A549 (cell line): ENCODE data around the gene SLC6A20. TPM values are rescaled to one million over a fixed set of nuclear protein-coding genes. Genes with fewer than 3 reads are reported as not detected.

Experiments
- ATAC-seq, 2 experiments: fragments of 200-7000 bp in 1 of 2; fragments of >200 bp in 1 of 2; cut with Nextera tagmentation in 1 of 2; cut with Tn5 transposase in 1 of 2; 3 replicates each; pipeline versions ENCODE4 v1.8.0 to v1.9.1; 2018 to 2020; ENCODE audit warnings: mild to moderate bottlenecking in 1 of 2, moderate library complexity in 1 of 2
- CTCF ChIA-PET: fragments of 300-600 bp; sonication (Branson Sonifier 250); formaldehyde crosslinking; extraction: SDS; loops from one replicate; lab custom pipeline; 2021; ENCODE audit warnings: antibody characterized with exemption, inconsistent platforms; lab: Yijun Ruan, JAX
- POLR2A ChIA-PET: fragments of 350-600 bp; formaldehyde crosslinking; extraction: SDS; loops from one replicate; lab custom pipeline; 2021; ENCODE audit warnings: antibody characterized with exemption, inconsistent platforms; lab: Yijun Ruan, JAX
- DNase-seq, 2 experiments: peaks; one replicate each; pipeline versions ENCODE4 v3.0.0 to v3.0.0-alpha.2; 2011 to 2016; ENCODE audit warnings: low read depth in 1 of 2, low spot score in 1 of 2
- FAIRE-seq: peaks from 2 replicates; lab custom pipeline; 2011; peaks lifted over from hg19 to GRCh38; lab: Jason Lieb, UNC
- H3K27ac ChIP-seq, 2 experiments: fragments of >200 bp; sonication (Bioruptor Twin); formaldehyde crosslinking; 3 replicates each; pipeline ENCODE4 v1.5.1; 2016 to 2017
- H3K4me1 ChIP-seq: fragments of >200 bp; sonication (Bioruptor Twin); formaldehyde crosslinking; 3 replicates; pipeline ENCODE4 v1.6.1; 2016
- H3K4me2 ChIP-seq: fragments of >200 bp; sonication (Bioruptor Twin); formaldehyde crosslinking; 3 replicates; pipeline ENCODE4 v1.6.1; 2016
- H3K4me3 ChIP-seq: fragments of >200 bp; sonication (Bioruptor Twin); formaldehyde crosslinking; 3 replicates; pipeline ENCODE4 v1.5.1; 2016
- H3K9me3 ChIP-seq: fragments of >200 bp; sonication (Bioruptor Twin); formaldehyde crosslinking; 3 replicates; pipeline ENCODE4 v1.6.1; 2016
- BHLHE40 ChIP-seq: IDR thresholded peaks from 2 replicates; pipeline ENCODE4 v1.6.1; 2012; ENCODE audit warnings: low read depth, low read length, inconsistent platforms
- CBX2 ChIP-seq: fragments of 200-600 bp; sonication (generic); IDR thresholded peaks from 2 replicates; pipeline ENCODE4 v1.6.1; 2016; ENCODE audit warnings: low read depth, mild to moderate bottlenecking, borderline replicate concordance
- CHD4 ChIP-seq: fragments of 200-600 bp; sonication (generic); IDR thresholded peaks from 2 replicates; pipeline ENCODE4 v1.6.1; 2016; ENCODE audit warnings: antibody characterized with exemption, mild to moderate bottlenecking, borderline replicate concordance
- EHF ChIP-seq: fragments of 250-450 bp; sonication (Bioruptor Pico); IDR thresholded peaks from 2 replicates; pipeline ENCODE4 v1.5.0; 2020; ENCODE audit warnings: mild to moderate bottlenecking
- ELK1 ChIP-seq: fragments of 150-350 bp; IDR thresholded peaks from 2 replicates; pipeline ENCODE4 v1.6.1; 2014; ENCODE audit warnings: low read depth, mild to moderate bottlenecking, low read length
- HOXA7 ChIP-seq: fragments of 250-450 bp; sonication (Bioruptor Pico); IDR thresholded peaks from 2 replicates; pipeline ENCODE4 v1.5.0; 2020; ENCODE audit warnings: mild to moderate bottlenecking, moderate library complexity
- HOXB5 ChIP-seq: fragments of 250-450 bp; sonication (Bioruptor Pico); IDR thresholded peaks from 2 replicates; pipeline ENCODE4 v1.5.0; 2020; ENCODE audit warnings: mild to moderate bottlenecking, moderate library complexity
- JUN ChIP-seq, 2 experiments: fragments of >200 bp; sonication (Bioruptor Twin); formaldehyde crosslinking; IDR thresholded peaks; 2 replicates in 1 of 2; 3 replicates in 1 of 2; pipeline ENCODE4 v1.6.1; 2016 to 2017
- MAZ ChIP-seq: fragments of 150-350 bp; IDR thresholded peaks from 2 replicates; pipeline ENCODE4 v1.6.1; 2014; ENCODE audit warnings: antibody characterized with exemption, low read depth, low read length, borderline replicate concordance
- MYC ChIP-seq: IDR thresholded peaks from 2 replicates; pipeline ENCODE4 v1.6.1; 2012; ENCODE audit warnings: mild to moderate bottlenecking, inconsistent platforms, low read length, improper control_type of control experiment, borderline replicate concordance
- PHF8 ChIP-seq: fragments of 200-600 bp; sonication (generic); IDR thresholded peaks from 2 replicates; pipeline ENCODE4 v1.6.1; 2016; ENCODE audit warnings: low read depth, mild to moderate bottlenecking, antibody characterized with exemption, moderate library complexity, borderline replicate concordance
- RAD21 ChIP-seq, 2 experiments: fragments of >200 bp in 1 of 2; sonication (Bioruptor Twin) in 1 of 2; formaldehyde crosslinking in 1 of 2; IDR thresholded peaks in 1 of 2; conservative IDR thresholded peaks in 1 of 2; 2 replicates in 1 of 2; 3 replicates in 1 of 2; pipeline ENCODE4 v1.6.1; 2012 to 2018; ENCODE audit warnings: inconsistent platforms in 1 of 2
- SMC3 ChIP-seq: fragments of >200 bp; sonication (Bioruptor Twin); formaldehyde crosslinking; IDR thresholded peaks from 3 replicates; pipeline ENCODE4 v1.6.1; 2018; ENCODE audit warnings: inconsistent platforms
- TFCP2L1 ChIP-seq: fragments of 250-450 bp; sonication (Bioruptor Pico); IDR thresholded peaks from 2 replicates; pipeline ENCODE4 v1.5.0; 2021; ENCODE audit warnings: mild to moderate bottlenecking
- TP53 ChIP-seq: fragments of 250-450 bp; sonication (Bioruptor Pico); IDR thresholded peaks from 2 replicates; pipeline ENCODE4 v1.5.0; 2021; ENCODE audit warnings: mild to moderate bottlenecking, moderate library complexity
- ZC3H11A ChIP-seq: fragments of 450-650 bp; IDR thresholded peaks from 2 replicates; pipeline ENCODE4 v1.6.1; 2014; ENCODE audit warnings: antibody characterized with exemption, mild to moderate bottlenecking
- ZFP36 ChIP-seq: fragments of 450-650 bp; IDR thresholded peaks from 2 replicates; pipeline ENCODE4 v1.6.1; 2014; ENCODE audit warnings: borderline replicate concordance; ENCODE audit not compliant: partially characterized antibody
- ZNF302 ChIP-seq: fragments of 250-450 bp; sonication (Bioruptor Pico); IDR thresholded peaks from 2 replicates; pipeline ENCODE4 v1.9.0; 2021; ENCODE audit warnings: inconsistent platforms, mild to moderate bottlenecking, moderate library complexity
- ZSCAN20 ChIP-seq: fragments of 250-450 bp; sonication (Bioruptor Pico); IDR thresholded peaks from 2 replicates; pipeline ENCODE4 v1.8.0; 2022; ENCODE audit warnings: mild to moderate bottlenecking, moderate library complexity
- WGBS: methylation state at CpG from one replicate; pipeline ENCODE4 v1.1.6; 2017; ENCODE audit errors: missing lambda C conversion rate; 5-methylcytosine and 5-hydroxymethylcytosine counted together
- polyA plus RNA-seq, 4 experiments: library from polyadenylated mRNA; depleted of rRNA in 3 of 4; stranded (reverse); fragments of >200 nt; fragmentation: RNase III in 1 of 4; extraction: RNeasy Plus Mini Kit Qiagen cat#74134 plus additional on column Dnase treatment in 1 of 4; gene quantifications; 2 replicates in 3 of 4; 3 replicates in 1 of 4; pipeline ENCODE4 v1.2.3, GENCODE V29; 2011 to 2017
- TF ChIP-seq, protein P1 (sequence below): fragments of >200 bp; sonication (Bioruptor Twin); formaldehyde crosslinking; IDR thresholded peaks from 3 replicates; pipeline ENCODE4 v1.6.1; 2016
- TF ChIP-seq, protein P2 (sequence below): fragments of >200 bp; sonication (Bioruptor Twin); formaldehyde crosslinking; IDR thresholded peaks from 2 replicates; pipeline ENCODE4 v1.6.1; 2016
- TF ChIP-seq, protein P3 (sequence below): fragments of 450-650 bp; IDR thresholded peaks from 2 replicates; pipeline ENCODE4 v1.6.1; 2014; ENCODE audit warnings: antibody characterized with exemption
- TF ChIP-seq, protein P4 (sequence below): fragments of >200 bp; sonication (Bioruptor Twin); formaldehyde crosslinking; IDR thresholded peaks from 3 replicates; pipeline ENCODE4 v1.5.1; 2016
- TF ChIP-seq, protein P5 (sequence below): fragments of 200-600 bp; sonication (generic); IDR thresholded peaks from 2 replicates; pipeline ENCODE4 v1.6.1; 2016; ENCODE audit warnings: antibody characterized with exemption, mild to moderate bottlenecking, moderate library complexity

Gene SLC6A20
- polyA plus RNA-seq, 2 of the 4 experiments (the other 2 are of a cell fraction), result not detected

- DNase-seq (no peak), ATAC-seq (no peak), FAIRE-seq (no peak)
- 0 out of 3 replicates have a peak, but pooled peaks cover 2% of the 10 kb centered on the region for H3K9me3 ChIP-seq
- POLR2A ChIA-PET, result no interaction called here
- no peak overlapping the region for H3K27ac ChIP-seq
- 86% methylated on average over 1 of the region's 1 CpG for WGBS
- TF ChIP-seq PHF8, result no peak
- TF ChIP-seq, protein P1, sequence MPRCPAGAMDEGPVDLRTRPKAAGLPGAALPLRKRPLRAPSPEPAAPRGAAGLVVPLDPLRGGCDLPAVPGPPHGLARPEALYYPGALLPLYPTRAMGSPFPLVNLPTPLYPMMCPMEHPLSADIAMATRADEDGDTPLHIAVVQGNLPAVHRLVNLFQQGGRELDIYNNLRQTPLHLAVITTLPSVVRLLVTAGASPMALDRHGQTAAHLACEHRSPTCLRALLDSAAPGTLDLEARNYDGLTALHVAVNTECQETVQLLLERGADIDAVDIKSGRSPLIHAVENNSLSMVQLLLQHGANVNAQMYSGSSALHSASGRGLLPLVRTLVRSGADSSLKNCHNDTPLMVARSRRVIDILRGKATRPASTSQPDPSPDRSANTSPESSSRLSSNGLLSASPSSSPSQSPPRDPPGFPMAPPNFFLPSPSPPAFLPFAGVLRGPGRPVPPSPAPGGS, result no peak
- TF ChIP-seq, protein P2, sequence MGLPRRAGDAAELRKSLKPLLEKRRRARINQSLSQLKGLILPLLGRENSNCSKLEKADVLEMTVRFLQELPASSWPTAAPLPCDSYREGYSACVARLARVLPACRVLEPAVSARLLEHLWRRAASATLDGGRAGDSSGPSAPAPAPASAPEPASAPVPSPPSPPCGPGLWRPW, result no peak
- TF ChIP-seq SMC3, result no peak
- TF ChIP-seq MAZ, result no peak
- TF ChIP-seq, protein P3, sequence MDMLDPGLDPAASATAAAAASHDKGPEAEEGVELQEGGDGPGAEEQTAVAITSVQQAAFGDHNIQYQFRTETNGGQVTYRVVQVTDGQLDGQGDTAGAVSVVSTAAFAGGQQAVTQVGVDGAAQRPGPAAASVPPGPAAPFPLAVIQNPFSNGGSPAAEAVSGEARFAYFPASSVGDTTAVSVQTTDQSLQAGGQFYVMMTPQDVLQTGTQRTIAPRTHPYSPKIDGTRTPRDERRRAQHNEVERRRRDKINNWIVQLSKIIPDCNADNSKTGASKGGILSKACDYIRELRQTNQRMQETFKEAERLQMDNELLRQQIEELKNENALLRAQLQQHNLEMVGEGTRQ, result no peak
- no peak for TF ChIP-seq HOXB5 (CRISPR knock-in tag)
- TF ChIP-seq HOXA7 (CRISPR knock-in tag), result no peak
- no peak for TF ChIP-seq JUN (IDR thresholded peaks at IDR 0.05)
- TF ChIP-seq CBX2, result no peak
- no peak for TF ChIP-seq ZC3H11A
- no peak overlapping the region for H3K4me2 ChIP-seq
- H3K4me3 ChIP-seq, result no peak overlapping the region
- H3K4me1 ChIP-seq, result no peaks in the 10 kb centered on the region
- CTCF ChIA-PET, result no interaction called here
Observed at GRCh38 chr3:45838466-45838865, 42.1 kb upstream of the SLC6A20 start.

DNA sequence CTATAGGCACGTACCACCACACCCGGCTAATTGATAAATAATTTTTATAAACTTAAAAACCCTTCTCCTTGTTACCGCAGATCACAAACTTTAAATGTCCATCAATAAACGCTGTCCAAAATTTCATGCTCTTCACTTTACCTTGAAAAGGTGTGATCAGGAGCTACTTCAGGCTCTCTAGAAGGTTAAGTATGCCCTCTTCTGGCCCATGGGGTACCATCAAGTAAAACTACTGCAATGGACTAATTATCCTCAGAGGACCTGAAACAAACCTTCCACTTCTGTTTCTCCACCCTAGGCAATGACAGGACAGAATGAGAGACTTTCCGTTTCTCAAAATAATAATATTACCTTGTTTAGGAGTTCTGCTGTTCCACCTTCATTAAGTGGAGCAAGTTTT is 36.4 kb upstream of the SLC6A20 start:
- FAIRE-seq (no peak), DNase-seq (peak in 1 of 2 experiments; percentile 37), ATAC-seq (peak; percentile 50 to 55; a peak in 3 of 6 replicates)
- ChIA-PET POLR2A (no interaction called here), CTCF (interaction anchor here (0.8 to 2.3 kb wide), 6 partner anchors 9 to 340 kb away, joined by 3 to 17 read pairs (median 4); partner anchors contain the start of gene LZTFL1)
- Histone ChIP-seq H3K4me3 (no peak overlapping the region), H3K4me1 (no peaks in the 10 kb centered on the region), H3K4me2 (no peak overlapping the region), H3K9me3 (no peaks in the 10 kb centered on the region), H3K27ac (no peak overlapping the region)
- TF ChIP-seq TP53, result no peak
- no peak for TF ChIP-seq TFCP2L1 (CRISPR knock-in tag)
- peak; percentile 49 for TF ChIP-seq SMC3
- peak; percentile 58 to 65 for TF ChIP-seq RAD21 (conservative IDR thresholded peaks at IDR 0.05 in 1 of 2, IDR thresholded peaks at IDR 0.05 in 1 of 2)
- TF ChIP-seq MYC, result no peak
- TF ChIP-seq, protein P4, sequence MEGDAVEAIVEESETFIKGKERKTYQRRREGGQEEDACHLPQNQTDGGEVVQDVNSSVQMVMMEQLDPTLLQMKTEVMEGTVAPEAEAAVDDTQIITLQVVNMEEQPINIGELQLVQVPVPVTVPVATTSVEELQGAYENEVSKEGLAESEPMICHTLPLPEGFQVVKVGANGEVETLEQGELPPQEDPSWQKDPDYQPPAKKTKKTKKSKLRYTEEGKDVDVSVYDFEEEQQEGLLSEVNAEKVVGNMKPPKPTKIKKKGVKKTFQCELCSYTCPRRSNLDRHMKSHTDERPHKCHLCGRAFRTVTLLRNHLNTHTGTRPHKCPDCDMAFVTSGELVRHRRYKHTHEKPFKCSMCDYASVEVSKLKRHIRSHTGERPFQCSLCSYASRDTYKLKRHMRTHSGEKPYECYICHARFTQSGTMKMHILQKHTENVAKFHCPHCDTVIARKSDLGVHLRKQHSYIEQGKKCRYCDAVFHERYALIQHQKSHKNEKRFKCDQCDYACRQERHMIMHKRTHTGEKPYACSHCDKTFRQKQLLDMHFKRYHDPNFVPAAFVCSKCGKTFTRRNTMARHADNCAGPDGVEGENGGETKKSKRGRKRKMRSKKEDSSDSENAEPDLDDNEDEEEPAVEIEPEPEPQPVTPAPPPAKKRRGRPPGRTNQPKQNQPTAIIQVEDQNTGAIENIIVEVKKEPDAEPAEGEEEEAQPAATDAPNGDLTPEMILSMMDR, result peak; percentile 47
- no peak for TF ChIP-seq BHLHE40
- 83% methylated on average over 5 of the region's 5 CpGs for WGBS

DNA sequence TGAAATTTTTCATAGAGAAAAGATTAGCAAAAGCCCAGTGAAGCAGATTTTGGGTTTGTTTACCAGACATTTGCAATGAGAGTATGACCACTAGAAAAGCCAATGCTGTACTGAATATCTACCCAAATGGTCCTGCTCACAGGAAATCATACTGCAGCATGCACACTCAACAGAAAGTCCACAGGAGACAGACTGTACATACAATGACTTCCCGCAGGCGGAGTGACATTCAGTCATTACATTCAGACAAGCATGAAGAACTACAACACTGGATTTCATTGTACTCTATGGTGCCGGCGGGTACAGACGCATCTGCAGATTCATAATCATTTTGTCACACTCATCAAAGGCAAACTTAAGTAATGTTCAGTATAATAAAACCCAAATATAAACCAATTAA is 33.8 kb upstream of the SLC6A20 start:
- TF ChIP-seq ELK1 (no peak), ZSCAN20 (CRISPR knock-in tag) (no peak), ZFP36 (no peak), CHD4 (no peak), ZNF302 (no peak), PHF8 (no peak), RAD21 (conservative IDR thresholded peaks at IDR 0.05 in 1 of 2, IDR thresholded peaks at IDR 0.05 in 1 of 2) (no peak), EHF (CRISPR knock-in tag) (no peak)
- TF ChIP-seq, protein P5, sequence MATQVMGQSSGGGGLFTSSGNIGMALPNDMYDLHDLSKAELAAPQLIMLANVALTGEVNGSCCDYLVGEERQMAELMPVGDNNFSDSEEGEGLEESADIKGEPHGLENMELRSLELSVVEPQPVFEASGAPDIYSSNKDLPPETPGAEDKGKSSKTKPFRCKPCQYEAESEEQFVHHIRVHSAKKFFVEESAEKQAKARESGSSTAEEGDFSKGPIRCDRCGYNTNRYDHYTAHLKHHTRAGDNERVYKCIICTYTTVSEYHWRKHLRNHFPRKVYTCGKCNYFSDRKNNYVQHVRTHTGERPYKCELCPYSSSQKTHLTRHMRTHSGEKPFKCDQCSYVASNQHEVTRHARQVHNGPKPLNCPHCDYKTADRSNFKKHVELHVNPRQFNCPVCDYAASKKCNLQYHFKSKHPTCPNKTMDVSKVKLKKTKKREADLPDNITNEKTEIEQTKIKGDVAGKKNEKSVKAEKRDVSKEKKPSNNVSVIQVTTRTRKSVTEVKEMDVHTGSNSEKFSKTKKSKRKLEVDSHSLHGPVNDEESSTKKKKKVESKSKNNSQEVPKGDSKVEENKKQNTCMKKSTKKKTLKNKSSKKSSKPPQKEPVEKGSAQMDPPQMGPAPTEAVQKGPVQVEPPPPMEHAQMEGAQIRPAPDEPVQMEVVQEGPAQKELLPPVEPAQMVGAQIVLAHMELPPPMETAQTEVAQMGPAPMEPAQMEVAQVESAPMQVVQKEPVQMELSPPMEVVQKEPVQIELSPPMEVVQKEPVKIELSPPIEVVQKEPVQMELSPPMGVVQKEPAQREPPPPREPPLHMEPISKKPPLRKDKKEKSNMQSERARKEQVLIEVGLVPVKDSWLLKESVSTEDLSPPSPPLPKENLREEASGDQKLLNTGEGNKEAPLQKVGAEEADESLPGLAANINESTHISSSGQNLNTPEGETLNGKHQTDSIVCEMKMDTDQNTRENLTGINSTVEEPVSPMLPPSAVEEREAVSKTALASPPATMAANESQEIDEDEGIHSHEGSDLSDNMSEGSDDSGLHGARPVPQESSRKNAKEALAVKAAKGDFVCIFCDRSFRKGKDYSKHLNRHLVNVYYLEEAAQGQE, result no peak
- TF ChIP-seq, all 56 proteins: peak for 0
- H3K4me2 ChIP-seq, result no peak overlapping the region
- ChIA-PET CTCF (no interaction called here), POLR2A (interaction anchor here (0.6 kb wide), 1 partner anchor 162 kb away, joined by 7 read pairs; no protein-coding TSS in a partner anchor)
- 77% methylated on average over 5 of the region's 5 CpGs for WGBS
- no peak overlapping the region for H3K4me3 ChIP-seq
- ATAC-seq (no peak), DNase-seq (no peak), FAIRE-seq (no peak)
- H3K27ac ChIP-seq, result no peak overlapping the region
- no peaks in the 10 kb centered on the region for H3K9me3 ChIP-seq
- H3K4me1 ChIP-seq, result no peaks in the 10 kb centered on the region
